T1000 (cell line): ENCODE data around the gene ZNF627.
"Not testable (repeated sequence)": the region's sequence is repeated elsewhere in the genome, so short reads cannot be mapped to it uniquely, and the experiment has no call there.

Experiments used
- DNase-seq: peaks from one replicate; lab custom pipeline; 2025; ENCODE audit warnings: mixed read lengths; lab: John Stamatoyannopoulos, UW

The ZNF627 gene

GRCh38 chr19:11574689-11575088, 22.6 kb upstream of the ZNF627 start:
- DNase-seq, result no peak

- DNase-seq, result no peak
These were observed 21.1 kb upstream of the ZNF627 start for GRCh38 chr19:11576227-11576626.

- no peak for DNase-seq
These were observed 19.6 kb upstream of the ZNF627 start, which contains the start of gene ACP5 for GRCh38 chr19:11577451-11578257. Gene ACP5, minus strand, starts transcription at chr19:11577645. Its CDS starts 328 bp downstream, at chr19:11577317.

DNA sequence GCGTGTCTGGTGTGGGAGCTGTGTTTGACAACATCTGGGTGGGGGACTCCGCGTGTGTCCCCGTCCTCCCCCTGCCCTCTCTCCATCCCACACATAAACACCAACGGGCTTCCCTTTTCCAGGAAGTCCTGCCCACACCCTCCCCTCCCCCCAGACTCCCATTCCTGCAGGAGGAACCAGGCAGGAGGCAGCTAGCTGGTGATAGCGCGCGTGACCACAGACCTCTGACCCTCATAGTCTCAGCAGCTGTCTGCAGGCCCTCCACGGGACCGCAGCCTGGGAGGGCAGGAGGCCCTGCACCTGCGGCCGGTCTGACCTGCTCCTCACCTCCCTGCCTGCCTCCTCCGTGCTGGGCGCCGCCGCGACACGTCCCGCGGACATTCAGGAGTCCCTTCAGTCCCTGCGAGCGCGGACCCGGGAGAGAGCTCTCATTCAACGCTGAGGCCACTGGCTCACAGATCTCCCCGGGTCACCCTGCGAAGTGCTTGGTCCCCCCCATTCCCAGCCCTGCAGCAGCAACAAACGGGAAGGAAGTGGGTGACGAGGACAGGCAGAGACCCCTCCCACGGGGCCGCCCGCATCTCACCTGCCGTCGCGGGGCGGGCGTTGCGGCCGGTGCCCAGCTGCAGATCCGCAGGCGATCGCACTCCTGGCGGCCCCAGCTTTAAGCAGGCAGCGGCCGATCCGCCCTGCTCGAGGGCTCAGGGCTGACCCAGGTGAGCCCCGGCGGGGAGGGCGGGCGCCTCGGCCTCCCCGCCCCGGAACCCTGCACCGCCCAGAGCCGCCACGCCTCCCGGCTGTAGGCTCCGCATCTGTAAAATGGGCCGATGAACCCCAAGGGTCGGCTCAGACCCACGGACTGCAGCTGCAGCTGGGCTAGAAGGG, 18.8 kb upstream of the ZNF627 start:
- no peak for DNase-seq

GRCh38 chr19:11580116-11580515, 17.2 kb upstream of the ZNF627 start:
- DNase-seq, result no peak

DNA sequence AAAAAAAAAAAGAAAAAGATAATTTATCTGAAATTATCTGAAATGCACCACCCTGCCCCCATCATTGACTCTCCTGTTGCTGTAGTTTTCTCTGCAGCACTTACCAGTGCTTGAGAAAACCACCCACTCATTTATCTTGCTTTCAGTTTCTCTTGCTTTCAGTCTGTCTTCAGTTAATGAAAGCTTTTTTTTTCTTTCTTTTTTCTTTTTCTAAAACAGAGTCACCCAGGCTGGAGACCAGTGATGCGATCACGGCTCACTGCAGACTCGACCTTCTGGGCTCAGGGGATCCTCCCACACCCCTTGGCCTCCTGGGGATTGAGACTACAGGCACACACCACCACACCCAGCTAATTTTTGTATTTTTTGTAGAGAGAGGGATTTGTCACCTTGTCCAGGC, 15.5 kb upstream of the ZNF627 start:
- no peak for DNase-seq

DNA sequence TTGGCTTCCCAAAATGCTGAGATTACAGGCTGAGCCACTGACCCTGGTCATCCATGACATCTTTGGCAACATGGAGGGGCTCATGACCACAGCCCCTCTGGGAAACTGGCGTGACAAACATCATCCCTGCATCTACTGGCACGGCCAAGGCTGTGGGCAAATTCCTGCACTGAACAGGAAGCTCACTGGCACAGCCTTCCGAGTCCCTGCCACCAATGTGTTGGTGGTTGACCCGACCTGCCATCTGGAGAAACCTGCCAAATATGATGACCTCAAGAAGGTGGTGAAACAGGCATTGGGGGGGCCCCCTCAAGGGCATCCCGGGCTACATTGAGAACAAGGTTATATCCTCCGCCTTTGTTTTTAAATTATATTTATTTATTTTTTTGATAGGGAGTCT, 11.0 kb upstream of the ZNF627 start:
- no peak for DNase-seq

GRCh38 chr19:11587302-11587974, 9.8 kb upstream of the ZNF627 start:
- peak; percentile 61 for DNase-seq

DNA sequence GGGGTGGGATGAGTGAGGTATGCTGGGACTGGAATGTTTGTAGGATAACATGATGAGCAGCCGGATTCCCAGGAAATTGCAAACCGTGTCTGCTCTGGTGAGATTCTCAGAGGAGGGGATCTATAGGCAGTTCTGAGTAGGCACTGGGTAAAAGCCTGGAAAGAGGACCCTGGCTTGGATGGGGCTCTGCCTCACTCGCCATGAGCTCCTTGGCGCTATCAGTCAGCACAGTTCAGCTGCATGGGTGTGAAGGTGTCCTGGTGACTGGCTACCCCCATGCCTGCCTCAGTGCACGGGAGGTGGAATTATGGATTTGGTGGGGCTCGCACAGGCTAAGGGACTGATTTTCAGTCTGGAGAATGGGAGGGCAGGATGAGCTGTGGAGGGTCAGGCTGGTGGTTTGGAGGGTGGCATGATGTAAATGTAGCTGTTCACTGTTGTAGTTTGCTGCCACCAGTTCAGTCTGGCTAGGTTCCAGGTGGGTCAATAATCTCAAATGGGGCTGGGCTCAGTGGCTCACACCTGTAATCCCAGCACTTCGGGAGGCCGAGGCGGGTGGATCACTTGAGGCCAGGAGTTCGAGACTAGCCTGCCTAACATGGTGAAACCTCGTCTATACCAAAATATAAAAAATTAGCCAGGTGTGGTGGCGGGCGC, 9.2 kb upstream of the ZNF627 start:
- no peak for DNase-seq

- DNase-seq, result no peak
These were observed 3.2 kb upstream of the ZNF627 start for GRCh38 chr19:11594084-11594483.

DNA sequence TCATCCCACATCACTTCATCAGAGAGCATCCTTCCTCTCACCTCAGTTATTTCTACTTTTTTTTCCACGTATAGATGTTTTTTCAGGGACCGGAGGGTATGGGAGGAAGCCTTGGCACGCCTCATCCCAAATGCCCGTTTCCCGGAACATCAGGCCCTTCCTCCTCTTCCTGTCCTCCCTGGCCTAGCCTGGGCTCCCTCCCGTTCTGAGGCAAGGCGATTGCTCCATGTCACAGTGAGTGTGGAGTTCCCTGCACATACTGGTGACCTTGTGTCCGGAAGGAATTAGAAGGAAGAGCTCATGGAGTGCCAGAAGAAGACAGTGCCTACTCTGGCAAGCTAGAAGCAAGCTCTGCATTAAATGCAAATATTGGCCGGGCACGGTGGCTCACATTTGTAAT, 1.1 kb upstream of the ZNF627 start:
- no peak for DNase-seq

DNA sequence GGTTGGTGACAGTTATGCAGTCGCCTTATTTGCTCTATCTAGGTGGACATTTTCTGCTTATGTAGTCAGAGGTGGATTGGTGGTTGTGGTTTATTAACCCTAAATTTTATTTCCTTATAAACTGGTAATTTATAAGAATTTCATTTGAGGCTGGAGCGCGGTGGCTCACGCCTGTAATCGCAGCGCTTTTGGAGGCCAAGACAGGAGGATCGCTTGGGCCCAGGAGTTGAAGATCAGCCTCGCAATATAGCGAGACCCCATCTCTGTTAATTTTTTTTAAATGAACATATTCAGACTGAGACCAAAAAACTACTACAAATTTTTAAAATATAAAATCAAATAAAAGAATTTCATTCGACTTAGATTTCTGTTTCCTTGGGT, 810 bp downstream of the ZNF627 start:
- DNase-seq, result no peak

- no peak for DNase-seq
These were observed 1.5 kb downstream of the ZNF627 start for GRCh38 chr19:11598746-11599145.

DNA sequence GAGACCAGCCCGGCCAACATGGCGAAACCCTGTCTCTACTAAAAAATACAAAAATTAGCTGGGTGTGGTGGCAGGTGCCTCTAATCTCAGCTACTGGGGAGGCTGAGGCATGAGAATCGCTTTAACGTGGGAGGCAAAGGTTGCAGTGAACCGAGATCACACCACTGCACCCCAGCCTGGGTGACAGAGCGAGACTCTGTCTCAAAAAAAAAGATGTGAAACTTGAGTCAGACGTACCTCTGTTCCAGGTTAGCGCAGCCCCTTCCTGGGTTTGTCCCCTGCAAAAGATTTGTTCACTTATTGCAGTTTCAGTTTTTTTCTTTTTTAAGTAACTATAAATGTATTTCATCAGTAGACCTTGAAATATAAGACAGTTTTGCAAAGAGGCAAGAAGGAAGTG, 2.4 kb downstream of the ZNF627 start:
- not testable (repeated sequence) for DNase-seq

- DNase-seq, result no peak
These were observed 9.2 kb downstream of the ZNF627 start for GRCh38 chr19:11606484-11606883.

DNA sequence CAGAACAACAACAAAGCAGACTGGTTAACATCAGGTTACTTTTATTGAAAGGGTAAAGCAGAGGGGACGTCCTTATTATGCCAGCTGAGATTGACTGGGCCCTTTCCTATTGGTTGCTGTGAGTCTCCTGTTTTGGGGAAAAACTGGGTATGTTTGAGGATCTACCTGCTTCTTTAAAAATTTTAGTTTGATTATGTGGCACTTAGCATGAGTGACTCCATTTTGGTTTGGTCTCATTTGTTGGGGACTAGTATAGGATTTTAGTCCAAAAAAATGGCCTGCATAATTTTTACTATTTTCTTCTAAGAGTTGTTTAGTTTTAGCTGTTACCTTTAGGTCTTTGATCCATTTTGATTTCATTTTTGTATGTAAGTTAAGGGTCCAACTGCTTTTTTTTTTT, 14.4 kb downstream of the ZNF627 start:
- no peak for DNase-seq

DNA sequence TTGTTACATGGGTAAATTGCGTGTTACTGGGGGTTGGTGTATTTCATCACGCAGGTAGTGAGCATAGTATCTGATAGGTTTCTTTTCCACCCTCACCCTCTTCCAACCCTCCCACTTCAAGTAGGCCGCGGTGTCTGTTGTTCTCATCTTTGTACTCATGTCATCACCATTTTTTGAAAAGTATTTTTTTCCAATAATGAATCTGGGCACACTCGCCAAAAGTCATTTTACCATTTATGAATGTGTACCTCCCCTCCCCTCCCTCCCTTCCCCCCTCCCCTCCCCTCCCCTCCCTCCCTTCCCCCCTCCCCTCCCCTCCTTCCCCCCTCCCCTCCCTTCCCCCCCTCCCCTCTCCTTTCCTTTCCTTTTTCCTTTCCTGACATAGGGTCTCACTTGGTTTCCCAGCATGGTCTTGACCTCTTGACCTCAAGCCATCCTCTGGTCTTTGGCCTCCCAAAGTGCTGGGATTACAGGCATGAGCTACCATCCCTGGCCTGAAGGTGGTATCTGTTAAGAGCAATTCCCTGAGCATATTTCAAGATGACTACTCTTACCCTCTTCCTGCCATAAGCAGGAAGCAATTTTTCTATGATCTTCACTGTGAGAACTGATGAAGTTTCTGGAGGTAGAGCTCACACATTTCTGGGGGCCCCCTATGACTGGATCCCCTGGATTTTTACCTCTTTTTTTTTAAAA, 15.7 kb downstream of the ZNF627 start:
- no peak for DNase-seq

- no peak for DNase-seq
These were observed 20.1 kb downstream of the ZNF627 start for GRCh38 chr19:11617180-11618062.

- no peak for DNase-seq
These were observed 23.3 kb downstream of the ZNF627 start for GRCh38 chr19:11620553-11620952.

DNA sequence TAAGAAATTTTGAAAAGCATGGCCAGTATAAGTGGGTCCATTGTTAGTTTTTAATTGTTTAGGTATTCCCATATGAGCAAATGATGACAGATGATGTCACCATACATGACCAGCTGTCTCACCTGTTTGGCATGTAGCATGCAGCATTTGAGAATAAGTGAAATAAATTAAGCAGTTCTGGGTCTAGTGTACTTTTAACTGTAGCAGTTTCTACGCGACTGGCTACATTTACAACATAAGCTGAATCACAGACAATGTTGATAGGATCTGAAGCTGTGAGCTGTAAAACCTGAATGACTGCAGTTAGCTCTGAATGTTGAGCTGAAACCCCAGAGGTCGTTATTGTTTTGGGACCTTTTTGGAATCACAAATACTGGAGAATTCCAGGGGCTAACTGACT, 25.1 kb downstream of the ZNF627 start:
- DNase-seq, result not testable (repeated sequence)
